GM12865 (cell line): ENCODE results near the gene NTMT1.

Experiments
- DNase-seq: peaks from one replicate; pipeline ENCODE4 v3.0.0; 2010; ENCODE audit warnings: low read depth
- H3K4me3 ChIP-seq: 2 replicates; pipeline ENCODE4 v1.5.1; 2011; ENCODE audit warnings: mild to moderate bottlenecking, low read depth, low read length, control low read depth
- CTCF ChIP-seq: IDR thresholded peaks from 2 replicates; pipeline ENCODE4 v1.5.1; 2011; ENCODE audit warnings: low read length, control low read depth, low read depth, inconsistent platforms; ENCODE audit not compliant: insufficient read depth; ENCODE audit errors: missing control alignments

NTMT1 gene

DNA sequence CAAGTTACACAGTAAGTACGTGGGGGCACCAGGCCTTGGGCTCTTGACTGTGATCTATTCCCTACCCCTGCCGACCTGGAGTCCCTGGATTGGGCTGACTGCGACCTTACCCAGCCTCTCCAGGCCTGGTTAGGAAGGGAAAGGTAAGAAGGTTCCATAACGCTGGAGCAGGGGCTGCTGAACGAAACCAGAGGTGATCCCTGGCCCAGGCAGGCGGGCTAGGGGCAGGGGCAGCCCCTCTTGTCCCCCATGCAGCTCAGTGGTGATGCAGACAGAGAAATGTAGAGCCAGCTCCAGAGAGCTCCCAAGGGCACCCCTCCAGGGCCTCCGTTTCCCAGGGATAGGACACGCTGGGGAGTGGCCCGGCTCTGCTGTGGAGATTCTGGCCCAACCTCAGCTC is 53.6 kb downstream of the NTMT1 start:
- H3K4me3 ChIP-seq = no peak overlapping the region
- DNase-seq = no peak
- no peak for TF ChIP-seq CTCF

DNA sequence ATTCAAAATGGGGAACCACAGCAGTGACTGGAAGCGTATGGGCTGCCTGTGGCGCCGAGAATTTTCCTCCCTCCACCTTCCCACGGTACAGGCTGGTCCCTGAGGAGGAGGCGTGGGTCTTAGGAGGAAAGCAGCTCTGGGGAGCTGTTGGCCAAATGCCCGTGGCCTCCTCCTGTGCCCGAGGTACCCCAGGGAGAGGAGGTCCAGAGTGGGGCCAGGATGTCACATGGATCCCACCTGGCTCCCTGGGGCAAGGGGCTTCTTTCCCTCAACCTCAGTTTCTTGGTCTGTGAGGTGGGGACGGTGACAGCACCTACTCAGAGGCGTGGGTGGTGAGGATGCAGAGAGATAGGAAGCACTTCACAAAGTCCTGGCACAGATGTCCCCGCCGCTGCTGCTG is 56.0 kb downstream of the NTMT1 start:
- no peak for TF ChIP-seq CTCF
- no peak overlapping the region for H3K4me3 ChIP-seq
- no peak for DNase-seq

DNA sequence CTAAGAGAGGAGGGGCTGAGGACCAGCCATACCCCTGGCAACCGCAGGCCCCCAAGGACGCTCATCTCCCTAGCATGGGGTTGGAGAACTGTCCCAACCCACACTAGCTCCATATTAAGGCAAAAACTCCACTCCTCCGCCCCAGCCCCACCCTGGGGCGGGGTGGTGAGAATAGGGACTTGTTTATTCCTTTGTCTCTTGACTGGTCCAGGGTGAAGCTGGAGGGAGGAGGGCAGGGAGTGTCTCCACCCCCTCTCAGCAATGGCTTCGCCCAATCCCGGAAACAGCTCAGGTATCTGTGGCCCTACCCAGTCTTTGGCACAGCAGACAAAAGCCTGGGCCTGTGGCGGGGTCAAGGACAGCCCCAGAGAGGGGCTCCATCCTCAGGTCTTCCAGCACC is 56.4 kb downstream of the NTMT1 start:
- TF ChIP-seq CTCF = no peak
- no peak overlapping the region for H3K4me3 ChIP-seq
- no peak for DNase-seq

DNA sequence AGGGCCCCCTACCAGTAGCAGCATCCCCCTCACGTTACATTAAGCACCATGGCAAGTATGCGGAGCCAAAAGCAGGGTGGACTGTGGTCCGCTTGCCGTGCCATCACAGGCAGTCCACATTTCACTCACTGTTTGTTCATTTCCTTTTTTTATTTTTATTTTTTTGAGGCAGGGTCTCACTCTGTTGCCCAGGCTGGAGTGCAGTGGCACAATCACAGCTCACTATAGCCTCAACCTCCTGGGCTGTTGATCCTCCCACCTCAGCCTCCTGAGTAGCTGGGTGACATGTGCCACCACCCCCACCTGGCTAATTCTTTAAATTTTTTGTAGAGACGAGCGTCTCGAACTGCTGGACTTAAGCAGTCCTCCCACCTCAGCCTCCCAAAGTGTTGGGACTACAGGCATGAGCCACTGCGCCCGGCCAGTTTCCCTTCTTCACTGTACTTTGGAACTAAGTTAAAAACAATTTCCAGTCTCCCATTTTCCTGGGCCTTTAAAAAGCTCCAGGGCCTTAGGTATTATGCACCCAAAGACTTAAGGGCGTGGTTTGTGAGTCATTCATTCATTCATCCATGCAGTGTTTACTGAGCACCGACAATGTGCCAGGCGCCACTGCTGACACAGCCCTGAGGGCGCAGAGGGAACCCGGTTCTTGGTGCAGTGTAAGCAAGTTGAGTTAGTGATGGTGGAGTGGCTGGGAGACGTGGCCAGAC is 59.4 kb downstream of the NTMT1 start:
- TF ChIP-seq CTCF = no peak
- DNase-seq = no peak
- no peak overlapping the region for H3K4me3 ChIP-seq
